Colonic mucosa (tissue), 4 donors: ENCODE data around the gene MEIS3. TPM values are rescaled to one million over a fixed set of nuclear protein-coding genes. Genes with fewer than 3 reads are reported as not detected.
A peak's percentile ranks its signal among the peaks of the same experiment; 100 is the strongest.

Experiments used
- DNase-seq: peaks from one replicate; pipeline ENCODE4 v3.0.0-alpha.2; 2020
- H3K27ac ChIP-seq: fragments of 200-600 bp; one replicate; pipeline ENCODE4 v1.8.0; 2021
- H3K27me3 ChIP-seq: fragments of 200-600 bp; one replicate; pipeline ENCODE4 v1.8.0; 2021
- H3K36me3 ChIP-seq: fragments of 200-600 bp; one replicate; pipeline ENCODE4 v1.8.0; 2021
- H3K4me1 ChIP-seq: fragments of 200-600 bp; one replicate; pipeline ENCODE4 v1.8.0; 2021; ENCODE audit warnings: mild to moderate bottlenecking
- H3K4me3 ChIP-seq: fragments of 200-600 bp; one replicate; pipeline ENCODE4 v1.8.0; 2021
- H3K9ac ChIP-seq, 2 donors: one replicate each; pipeline ENCODE4 v1.7.0; 2013; ENCODE audit warnings: control low read depth in 2 of 2, low read depth in 2 of 2, low read length in 2 of 2
- H3K9me3 ChIP-seq: fragments of 200-600 bp; one replicate; pipeline ENCODE4 v1.8.0; 2021
- intact Hi-C: fragments of 100-400 bp; cut with DNase I; formaldehyde crosslinking; loops from one replicate; pipeline ENCODE4 v1.14.1; 2022
- total RNA-seq, 2 donors: library from RNA; stranded (reverse); fragmentation: NEBNext Ultra II Directional in 1 of 2; extraction: Animal tissue kit (Norgen Biotek cat#: 25700) in 1 of 2; gene quantifications; one replicate each; pipeline ENCODE4 v1.2.1, GENCODE V29; 2021
- TF ChIP-seq, protein P1 (sequence below): fragments of 200-600 bp; IDR thresholded peaks from one replicate; pipeline ENCODE4 v1.8.0; 2022; ENCODE audit warnings: antibody characterized with exemption, mild to moderate bottlenecking
- donor health status: healthy.
- donor health status: DM: no; HTN: no; CAD: no.
- donor health status: DM: no; HTN: no; CAD: no.

MEIS3 gene
- total RNA-seq, 2 donors from 2014 or later = 2.3 to 2.6 TPM

DNA sequence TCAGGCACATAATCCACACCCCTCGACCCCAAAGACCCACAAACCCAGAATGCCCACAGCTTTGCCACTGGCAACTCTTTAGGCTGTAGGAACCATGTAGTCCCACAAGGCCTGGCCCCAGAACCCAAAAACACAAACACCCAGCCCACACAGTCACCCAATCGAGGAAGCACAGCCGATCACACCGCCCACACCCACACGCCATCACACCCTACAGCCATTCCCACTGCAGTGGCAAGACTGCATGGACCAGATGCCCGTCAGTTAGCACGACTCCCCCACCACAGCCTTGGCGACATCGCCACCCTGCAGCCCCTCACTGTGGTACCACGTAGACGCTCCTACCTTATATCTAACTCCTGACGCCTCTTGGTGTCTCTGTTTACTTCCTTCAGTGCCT lies 24.0 kb upstream of the MEIS3 start:
- Histone ChIP-seq H3K4me1 (peaks cover 3% of the 10 kb centered on the region), H3K9ac (no peak overlapping the region), H3K27me3 (peaks cover 46% of the 10 kb centered on the region), H3K9me3 (no peaks in the 10 kb centered on the region), H3K4me3 (no peak overlapping the region), H3K36me3 (no peaks in the 10 kb centered on the region), H3K27ac (no peak overlapping the region)
- no peak for DNase-seq
- intact Hi-C loops = no loop called here
- TF ChIP-seq, protein P1, sequence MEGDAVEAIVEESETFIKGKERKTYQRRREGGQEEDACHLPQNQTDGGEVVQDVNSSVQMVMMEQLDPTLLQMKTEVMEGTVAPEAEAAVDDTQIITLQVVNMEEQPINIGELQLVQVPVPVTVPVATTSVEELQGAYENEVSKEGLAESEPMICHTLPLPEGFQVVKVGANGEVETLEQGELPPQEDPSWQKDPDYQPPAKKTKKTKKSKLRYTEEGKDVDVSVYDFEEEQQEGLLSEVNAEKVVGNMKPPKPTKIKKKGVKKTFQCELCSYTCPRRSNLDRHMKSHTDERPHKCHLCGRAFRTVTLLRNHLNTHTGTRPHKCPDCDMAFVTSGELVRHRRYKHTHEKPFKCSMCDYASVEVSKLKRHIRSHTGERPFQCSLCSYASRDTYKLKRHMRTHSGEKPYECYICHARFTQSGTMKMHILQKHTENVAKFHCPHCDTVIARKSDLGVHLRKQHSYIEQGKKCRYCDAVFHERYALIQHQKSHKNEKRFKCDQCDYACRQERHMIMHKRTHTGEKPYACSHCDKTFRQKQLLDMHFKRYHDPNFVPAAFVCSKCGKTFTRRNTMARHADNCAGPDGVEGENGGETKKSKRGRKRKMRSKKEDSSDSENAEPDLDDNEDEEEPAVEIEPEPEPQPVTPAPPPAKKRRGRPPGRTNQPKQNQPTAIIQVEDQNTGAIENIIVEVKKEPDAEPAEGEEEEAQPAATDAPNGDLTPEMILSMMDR = no peak

DNA sequence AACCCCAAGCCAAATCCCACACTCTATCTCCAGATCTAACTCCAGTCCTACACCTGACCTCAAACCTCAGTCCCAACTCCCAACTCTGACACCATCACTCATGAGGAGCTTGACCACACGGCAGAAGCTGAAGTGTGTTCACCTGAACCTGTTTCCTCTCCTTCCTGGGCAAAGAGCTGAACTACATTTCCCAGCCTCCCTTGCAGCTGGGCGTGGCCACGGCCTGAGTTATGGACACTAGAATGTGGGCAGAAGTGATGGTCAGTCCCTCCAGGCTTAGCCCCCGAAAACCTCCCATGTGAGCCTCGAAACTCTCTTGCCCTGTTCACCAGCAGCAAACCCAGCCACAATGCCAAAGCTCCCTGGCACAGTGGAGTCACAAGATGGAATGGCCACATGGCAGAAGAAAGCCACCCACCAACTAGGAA lies 19.5 kb upstream of the MEIS3 start:
- H3K9ac ChIP-seq = no peak overlapping the region
- no peaks in the 10 kb centered on the region for H3K36me3 ChIP-seq
- H3K27ac ChIP-seq = no peak overlapping the region
- no peak for DNase-seq
- TF ChIP-seq, protein P1 = no peak
- H3K4me1 ChIP-seq = no peaks in the 10 kb centered on the region
- intact Hi-C loops = loop anchor here (5.0 kb wide), 1 partner anchor 78 kb away; the partner anchor contains the start of gene NAPA
- peaks cover 6% of the 10 kb centered on the region for H3K27me3 ChIP-seq
- H3K9me3 ChIP-seq = no peaks in the 10 kb centered on the region
- no peak overlapping the region for H3K4me3 ChIP-seq

DNA sequence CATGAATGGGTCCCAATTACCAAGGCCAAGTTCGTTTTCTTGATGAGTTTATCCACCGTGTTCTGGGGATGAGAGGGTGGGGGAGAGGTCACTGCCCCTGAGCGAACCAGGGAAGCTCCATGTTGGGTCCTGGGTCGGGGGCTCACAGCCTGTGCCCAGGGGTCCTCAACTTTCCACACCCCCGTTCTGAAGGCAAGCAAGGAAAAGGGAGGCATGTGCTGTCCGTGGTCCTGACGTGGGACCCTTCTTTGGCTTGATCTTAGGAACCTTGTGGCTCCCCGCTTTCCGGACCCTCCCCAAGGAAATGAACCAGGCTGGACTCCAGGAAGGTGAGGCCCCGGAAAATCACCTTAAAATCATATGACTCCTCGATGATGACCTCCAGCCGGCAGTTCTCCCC lies 18.2 kb upstream of the MEIS3 start:
- H3K27me3 ChIP-seq = no peaks in the 10 kb centered on the region
- no peaks in the 10 kb centered on the region for H3K9me3 ChIP-seq
- no peak overlapping the region for H3K9ac ChIP-seq
- DNase-seq = no peak
- intact Hi-C loops = loop anchor here (2.0 to 5.0 kb wide), 2 partner anchors 80 to 269 kb away; partner anchors contain the start of gene NAPA
- no peaks in the 10 kb centered on the region for H3K4me1 ChIP-seq
- H3K27ac ChIP-seq = no peak overlapping the region
- H3K4me3 ChIP-seq = no peak overlapping the region
- TF ChIP-seq, protein P1 = no peak
- H3K36me3 ChIP-seq = no peaks in the 10 kb centered on the region

DNA sequence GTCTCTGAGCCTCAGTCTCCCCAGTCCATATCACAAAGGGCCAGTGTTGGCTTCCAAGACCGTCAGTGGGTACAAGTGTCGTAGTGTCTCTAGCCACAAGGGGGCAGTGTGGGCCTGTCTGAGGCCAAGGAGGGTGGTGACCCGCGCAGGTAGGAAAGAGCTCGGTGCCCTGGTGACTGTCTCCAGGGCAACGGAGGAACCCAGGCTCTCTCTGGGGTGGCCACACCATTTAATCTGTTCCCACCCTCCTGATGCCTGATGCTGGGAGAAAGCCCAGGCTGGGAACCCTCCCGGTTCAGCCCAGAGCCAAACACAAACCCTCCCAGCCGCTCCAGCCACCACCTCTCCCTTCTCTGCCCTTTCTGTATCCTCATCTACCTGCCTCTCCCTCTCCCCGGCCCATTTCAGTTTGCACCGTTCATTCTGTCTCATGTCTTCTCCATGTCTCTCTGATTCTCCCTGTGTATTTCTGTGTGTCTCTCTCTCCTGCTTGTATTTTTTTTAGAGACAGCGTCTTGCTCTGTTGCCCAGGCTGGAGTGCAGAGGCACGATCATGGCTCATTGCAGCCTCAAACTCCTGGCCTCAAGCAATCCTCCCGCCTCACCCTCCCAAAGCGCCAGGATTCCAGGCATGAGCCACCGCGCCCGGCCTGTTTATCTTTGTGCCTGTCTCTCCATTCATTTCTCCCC lies 17.5 kb upstream of the MEIS3 start:
- intact Hi-C loops = loop anchor here (2.0 to 5.0 kb wide), 2 partner anchors 80 to 270 kb away; partner anchors contain the start of gene NAPA
- Histone ChIP-seq H3K36me3 (no peaks in the 10 kb centered on the region), H3K4me3 (no peak overlapping the region), H3K27ac (no peak overlapping the region), H3K4me1 (no peaks in the 10 kb centered on the region), H3K9ac (no peak overlapping the region), H3K9me3 (no peaks in the 10 kb centered on the region), H3K27me3 (no peaks in the 10 kb centered on the region)
- TF ChIP-seq, protein P1 = peak; percentile 82
- peak; percentile 82 for DNase-seq

DNA sequence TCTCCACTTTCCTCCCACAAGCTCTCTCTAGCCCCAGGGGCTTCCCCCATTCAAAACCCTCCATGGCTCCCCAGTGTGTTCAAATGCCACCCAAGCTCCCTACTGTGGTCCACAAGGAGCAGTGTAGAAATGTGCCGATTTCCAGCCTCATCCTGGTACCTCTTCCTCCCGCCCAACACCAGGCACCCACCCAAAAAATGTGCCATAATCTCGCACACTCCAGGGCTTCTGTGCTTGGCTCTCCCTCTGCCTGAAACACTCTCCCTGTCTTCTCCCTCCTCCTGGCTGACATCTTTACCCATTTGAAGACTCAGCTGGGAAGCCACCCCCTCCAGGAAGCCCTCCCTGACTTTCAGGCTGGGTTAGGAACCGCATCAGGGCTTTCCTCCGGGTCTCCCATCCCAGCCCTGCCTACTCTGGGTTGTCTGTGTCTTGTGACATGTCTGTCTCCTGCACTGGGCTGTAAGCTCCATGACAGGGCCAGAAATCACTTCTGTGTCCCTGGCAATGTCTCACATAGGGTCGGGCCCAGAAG lies 16.6 kb upstream of the MEIS3 start:
- Histone ChIP-seq H3K27ac (no peak overlapping the region), H3K36me3 (no peaks in the 10 kb centered on the region), H3K27me3 (no peaks in the 10 kb centered on the region), H3K9ac (no peak overlapping the region), H3K9me3 (no peaks in the 10 kb centered on the region), H3K4me1 (no peaks in the 10 kb centered on the region), H3K4me3 (no peak overlapping the region)
- TF ChIP-seq, protein P1 = no peak
- intact Hi-C loops = loop anchor here (2.0 to 5.0 kb wide), 2 partner anchors 81 to 271 kb away; partner anchors contain the start of gene NAPA
- DNase-seq = no peak
